NCI-H2107 (cell line): ENCODE data around the gene RDH13.
"Not testable (repeated sequence)": the region's sequence is repeated elsewhere in the genome, so short reads cannot be mapped to it uniquely, and the experiment has no call there.

Experiments used
- DNase-seq: peaks from one replicate; lab custom pipeline; 2025; lab: John Stamatoyannopoulos, UW

The RDH13 gene

GRCh38 chr19:55062735-55063491, at the start of gene RDH13:
Gene RDH13 (minus strand): TSS chr19:55063148. CDS start chr19:55063032, 116 bp downstream.
- peak; percentile 78 for DNase-seq

GRCh38 chr19:55112246-55112776, 49.4 kb upstream of the RDH13 start:
- no peak for DNase-seq

- DNase-seq = no peak
Measured at GRCh38 chr19:55111238-55111831, 48.4 kb upstream of the RDH13 start.

GRCh38 chr19:55109527-55110291, 46.8 kb upstream of the RDH13 start:
- no peak for DNase-seq

GRCh38 chr19:55107252-55107651, 44.3 kb upstream of the RDH13 start:
- DNase-seq = not testable (repeated sequence)

- no peak for DNase-seq
Measured at GRCh38 chr19:55106591-55106990, 43.6 kb upstream of the RDH13 start.

GRCh38 chr19:55105237-55105636, 42.3 kb upstream of the RDH13 start:
- DNase-seq = no peak

- no peak for DNase-seq
Measured at GRCh38 chr19:55103190-55103589, 40.2 kb upstream of the RDH13 start.

- DNase-seq = no peak
Measured at GRCh38 chr19:55101261-55101660, 38.3 kb upstream of the RDH13 start.

- no peak for DNase-seq
Measured at GRCh38 chr19:55099557-55100506, 36.9 kb upstream of the RDH13 start.

- no peak for DNase-seq
Measured at GRCh38 chr19:55098716-55099556, 36.0 kb upstream of the RDH13 start.

GRCh38 chr19:55097864-55098715, 35.1 kb upstream of the RDH13 start:
- no peak for DNase-seq

GRCh38 chr19:55096061-55096701, 33.2 kb upstream of the RDH13 start:
- DNase-seq = no peak

- no peak for DNase-seq
Measured at GRCh38 chr19:55095260-55096060, 32.5 kb upstream of the RDH13 start.

GRCh38 chr19:55094456-55095259, 31.7 kb upstream of the RDH13 start:
- DNase-seq = no peak

GRCh38 chr19:55092423-55093318, 29.7 kb upstream of the RDH13 start:
- no peak for DNase-seq
